Measurements from ENCODE around the gene NR4A1. TPM values are rescaled to one million over a fixed set of nuclear protein-coding genes. Genes with fewer than 3 reads are reported as not detected.

Gene NR4A1
- total RNA-seq, 6 experiments from 2014 or later = 5.0 to 8.8 (median 7.7) TPM

DNA sequence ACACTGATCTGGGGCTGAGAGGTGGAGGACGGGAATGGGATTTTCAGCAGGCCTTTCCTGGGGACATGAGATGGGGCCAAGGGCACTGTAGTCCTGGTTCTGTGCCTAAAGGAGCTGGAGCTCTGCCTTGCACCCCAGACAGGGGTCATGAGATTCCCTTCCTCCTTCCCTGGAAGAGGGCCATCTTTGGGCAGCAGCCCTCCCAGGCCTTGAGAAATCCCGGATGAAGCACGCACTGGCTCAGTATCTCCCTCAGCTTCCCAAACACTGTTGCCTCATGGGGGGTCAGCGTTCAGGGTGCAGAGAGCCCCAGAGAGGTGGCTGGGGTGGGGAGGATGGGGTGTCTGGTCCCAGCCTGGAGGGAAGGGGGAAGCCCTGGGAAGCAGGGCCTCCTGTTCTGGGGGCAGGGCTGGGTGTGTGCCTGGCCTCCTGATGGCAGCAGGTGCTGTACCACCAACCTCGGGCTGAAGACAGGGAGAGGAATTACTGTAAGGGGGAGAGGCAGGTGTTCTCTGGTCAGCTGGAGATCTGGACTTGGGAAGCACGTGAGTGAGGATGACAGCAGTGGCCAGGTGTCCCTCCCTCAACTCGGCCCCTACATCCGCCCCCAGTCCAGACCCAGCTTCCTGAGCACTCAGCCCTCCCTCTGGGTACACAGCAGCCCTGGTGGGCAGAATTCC, 8.4 kb upstream of the NR4A1 start:
- 78% methylated on average over 3 of the region's 8 CpGs for WGBS (ENCODE audit: insufficient coverage, low coverage, low lambda C conversion rate, missing lambda C conversion rate)
- peak overlapping the region in 1 of 3 donors; percentile 63 for H3K27ac ChIP-seq
- no peaks in the 10 kb centered on the region for H3K4me1 ChIP-seq
- H3K9me3 ChIP-seq = no peaks in the 10 kb centered on the region
- H3K36me3 ChIP-seq = no peaks in the 10 kb centered on the region
- no peaks in the 10 kb centered on the region for H3K27me3 ChIP-seq
- H3K4me3 ChIP-seq = no peak overlapping the region
- intact Hi-C loops (cut with DNase I) = no loop called here
- DNase-seq (no peak), ATAC-seq (no peak)
- TF ChIP-seq, protein P1, sequence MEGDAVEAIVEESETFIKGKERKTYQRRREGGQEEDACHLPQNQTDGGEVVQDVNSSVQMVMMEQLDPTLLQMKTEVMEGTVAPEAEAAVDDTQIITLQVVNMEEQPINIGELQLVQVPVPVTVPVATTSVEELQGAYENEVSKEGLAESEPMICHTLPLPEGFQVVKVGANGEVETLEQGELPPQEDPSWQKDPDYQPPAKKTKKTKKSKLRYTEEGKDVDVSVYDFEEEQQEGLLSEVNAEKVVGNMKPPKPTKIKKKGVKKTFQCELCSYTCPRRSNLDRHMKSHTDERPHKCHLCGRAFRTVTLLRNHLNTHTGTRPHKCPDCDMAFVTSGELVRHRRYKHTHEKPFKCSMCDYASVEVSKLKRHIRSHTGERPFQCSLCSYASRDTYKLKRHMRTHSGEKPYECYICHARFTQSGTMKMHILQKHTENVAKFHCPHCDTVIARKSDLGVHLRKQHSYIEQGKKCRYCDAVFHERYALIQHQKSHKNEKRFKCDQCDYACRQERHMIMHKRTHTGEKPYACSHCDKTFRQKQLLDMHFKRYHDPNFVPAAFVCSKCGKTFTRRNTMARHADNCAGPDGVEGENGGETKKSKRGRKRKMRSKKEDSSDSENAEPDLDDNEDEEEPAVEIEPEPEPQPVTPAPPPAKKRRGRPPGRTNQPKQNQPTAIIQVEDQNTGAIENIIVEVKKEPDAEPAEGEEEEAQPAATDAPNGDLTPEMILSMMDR (IDR thresholded peaks at IDR 0.05) = no peak
- no peak for TF ChIP-seq POLR2A (IDR thresholded peaks at IDR 0.05)

DNA sequence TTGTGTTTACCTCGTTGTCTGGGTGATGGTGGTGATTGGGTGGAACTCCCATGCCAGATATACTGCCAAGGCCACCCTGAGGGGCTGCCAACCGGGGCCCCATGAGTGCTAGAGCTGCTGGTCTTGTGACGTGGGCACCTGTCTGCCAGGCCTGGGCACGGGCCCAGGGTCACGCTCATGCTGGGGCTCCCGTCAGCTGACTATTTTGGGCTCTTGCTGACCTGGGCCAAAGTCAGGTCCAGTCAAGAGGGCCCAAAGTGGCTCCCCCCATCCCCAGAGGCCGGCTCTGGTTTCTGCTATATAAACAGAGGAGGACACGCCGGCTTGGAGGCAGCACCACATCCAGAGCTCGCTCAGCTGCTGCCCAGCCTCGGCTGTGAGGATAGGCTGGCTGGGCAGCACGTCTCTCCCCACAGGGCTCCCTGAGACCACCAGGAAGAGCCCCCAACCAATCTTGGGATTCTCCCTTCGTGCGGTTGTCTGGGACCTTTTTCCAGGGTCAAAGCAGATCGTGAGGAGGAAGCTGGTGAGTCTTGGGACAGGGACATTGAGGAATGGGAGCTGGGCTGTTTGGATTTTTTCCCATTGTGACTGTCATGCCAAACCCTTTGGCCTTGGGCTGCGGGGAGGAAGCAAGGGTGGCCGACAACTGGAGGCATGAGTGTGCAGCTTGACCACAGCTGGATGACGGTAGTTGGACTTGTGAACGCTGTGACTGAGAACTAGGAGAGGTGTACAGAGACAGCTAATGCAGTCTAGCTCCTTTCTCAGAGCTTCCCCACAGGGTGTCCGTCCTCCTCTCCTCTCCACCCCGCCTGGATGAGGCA, 7.6 kb upstream of the NR4A1 start:
- peak; percentile 4 to 15 (median 6) for ATAC-seq

DNA sequence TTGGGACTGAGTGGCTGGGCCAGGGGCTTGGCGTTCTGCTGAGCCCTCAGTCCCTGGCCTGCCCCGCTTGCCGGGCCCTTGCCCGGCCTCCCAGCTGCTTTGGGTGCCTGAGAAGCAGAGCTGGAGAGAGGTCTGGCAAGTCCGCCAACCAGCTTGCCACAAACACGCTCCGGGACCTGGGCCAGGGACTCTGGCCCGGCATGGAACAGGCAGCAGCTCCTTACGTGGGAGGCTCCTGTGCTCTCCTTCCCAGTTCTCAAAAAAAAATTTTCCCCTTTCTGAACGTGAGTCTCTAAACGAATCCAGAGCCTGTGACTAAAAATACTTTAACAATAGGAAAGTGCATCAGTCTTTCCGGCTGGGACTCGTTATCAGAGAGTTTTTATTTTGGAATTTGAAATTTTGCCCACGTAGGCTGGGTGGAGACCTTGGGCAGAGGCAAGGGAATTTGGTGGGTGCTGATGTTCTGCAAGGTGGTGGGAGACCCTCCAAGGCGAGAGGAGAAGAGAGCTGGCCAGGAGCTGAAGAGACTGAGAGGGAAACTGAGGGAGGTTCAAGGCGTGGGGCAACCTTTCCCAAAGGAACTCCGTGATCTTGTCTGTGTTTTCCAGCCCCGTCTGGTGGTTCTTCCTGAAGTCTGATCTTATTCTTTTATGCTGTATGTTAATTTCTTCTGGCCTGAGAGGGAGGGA, 6.8 kb upstream of the NR4A1 start:
- peak overlapping the region; percentile 5 to 77 (median 63) for H3K27ac ChIP-seq
- no peaks in the 10 kb centered on the region for H3K4me1 ChIP-seq
- ATAC-seq (peak; percentile 71 to 78 (median 76)), DNase-seq (peak; percentile 77 to 88 (median 84))
- intact Hi-C loops (cut with DNase I) = no loop called here
- no peaks in the 10 kb centered on the region for H3K27me3 ChIP-seq
- H3K36me3 ChIP-seq = no peaks in the 10 kb centered on the region
- 37% methylated on average over 8 of the region's 18 CpGs for WGBS (ENCODE audit: insufficient coverage, low coverage, low lambda C conversion rate, missing lambda C conversion rate)
- H3K4me3 ChIP-seq = no peak overlapping the region
- H3K9me3 ChIP-seq = no peaks in the 10 kb centered on the region
- no peak for TF ChIP-seq POLR2A (IDR thresholded peaks at IDR 0.05)
- TF ChIP-seq, protein P1 (IDR thresholded peaks at IDR 0.05) = no peak

More for the DNA sequence above, 7.6 kb upstream of the NR4A1 start:
- DNase-seq = no peak
- H3K4me3 ChIP-seq = no peak overlapping the region
- WGBS (ENCODE audit: insufficient coverage, low coverage, low lambda C conversion rate, missing lambda C conversion rate) = 72% methylated on average over 9 of the region's 21 CpGs
- H3K4me1 ChIP-seq = no peaks in the 10 kb centered on the region
- intact Hi-C loops (cut with DNase I) = no loop called here
- no peaks in the 10 kb centered on the region for H3K9me3 ChIP-seq
- H3K36me3 ChIP-seq = no peaks in the 10 kb centered on the region
- no peaks in the 10 kb centered on the region for H3K27me3 ChIP-seq
- TF ChIP-seq, protein P1 (IDR thresholded peaks at IDR 0.05) = no peak
- TF ChIP-seq POLR2A (IDR thresholded peaks at IDR 0.05) = no peak
- peak overlapping the region; percentile 5 to 77 (median 63) for H3K27ac ChIP-seq

DNA sequence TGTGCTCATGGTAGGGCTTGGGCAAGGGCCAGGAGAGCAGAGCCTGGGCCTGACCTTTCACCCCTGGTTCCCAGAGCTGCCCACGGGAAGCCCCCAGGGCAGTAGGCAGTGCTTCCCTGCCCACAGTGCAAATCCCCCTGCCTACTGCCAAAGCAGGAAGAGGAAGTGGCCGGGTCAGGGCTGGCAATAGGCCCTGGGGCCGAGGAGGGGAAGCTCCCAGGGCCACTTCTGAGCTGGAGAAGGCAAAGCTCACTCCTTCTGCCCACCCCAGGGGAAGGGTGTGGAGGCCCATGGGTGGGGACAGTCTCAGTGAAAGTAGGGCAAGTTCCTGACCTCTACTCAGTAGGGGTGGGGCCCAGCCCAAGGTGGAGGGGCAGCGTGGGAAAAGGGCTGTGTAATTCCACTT, 5.4 kb upstream of the NR4A1 start:
- TF ChIP-seq, protein P1 (IDR thresholded peaks at IDR 0.05) = no peak
- TF ChIP-seq POLR2A (IDR thresholded peaks at IDR 0.05) = no peak
- intact Hi-C loops (cut with DNase I) = no loop called here
- peaks cover 0 to 8% (median 6%) of the 10 kb centered on the region in 4 donors for H3K4me1 ChIP-seq
- ATAC-seq (peak; percentile 16 to 46 (median 36)), DNase-seq (peak in 1 of 3 donors; percentile 53)
- no peaks in the 10 kb centered on the region for H3K36me3 ChIP-seq
- peak overlapping the region in 2 of 3 donors; percentile 63 to 77 for H3K27ac ChIP-seq
- no peak overlapping the region for H3K4me3 ChIP-seq
- H3K9me3 ChIP-seq = no peaks in the 10 kb centered on the region
- 50% methylated on average over 2 of the region's 4 CpGs for WGBS (ENCODE audit: insufficient coverage, low coverage, low lambda C conversion rate, missing lambda C conversion rate)
- no peaks in the 10 kb centered on the region for H3K27me3 ChIP-seq
